Upper lobe of left lung (tissue), 4 donors: ENCODE results near the gene ENAH.

Source experiments
- EP300 ChIP-seq, 4 donors: sonication (generic); formaldehyde crosslinking; IDR thresholded peaks; one replicate each; pipeline ENCODE4 v1.5.1; 2017; ENCODE audit warnings: antibody characterized with exemption in 4 of 4, control low read depth in 2 of 4
- POLR2A ChIP-seq, 4 donors: fragments of 450-650 bp; IDR thresholded peaks; one replicate each; pipeline ENCODE4 v1.5.1; 2016 to 2017; ENCODE audit warnings: antibody characterized with exemption in 4 of 4, mild to moderate bottlenecking in 2 of 4
- POLR2AphosphoS5 ChIP-seq, 2 donors: sonication (generic); formaldehyde crosslinking; IDR thresholded peaks; one replicate each; pipeline ENCODE4 v1.5.1; 2017; ENCODE audit warnings: antibody characterized with exemption in 2 of 2
- TF ChIP-seq, protein P1 (sequence below), 6 experiments: fragments of 450-650 bp in 4 of 6; fragments of 200-600 bp in 2 of 6; sonication (generic) in 2 of 6; IDR thresholded peaks; one replicate each; pipeline ENCODE4 v1.5.1; 2016 to 2019; ENCODE audit warnings: antibody characterized with exemption in 6 of 6

DNA sequence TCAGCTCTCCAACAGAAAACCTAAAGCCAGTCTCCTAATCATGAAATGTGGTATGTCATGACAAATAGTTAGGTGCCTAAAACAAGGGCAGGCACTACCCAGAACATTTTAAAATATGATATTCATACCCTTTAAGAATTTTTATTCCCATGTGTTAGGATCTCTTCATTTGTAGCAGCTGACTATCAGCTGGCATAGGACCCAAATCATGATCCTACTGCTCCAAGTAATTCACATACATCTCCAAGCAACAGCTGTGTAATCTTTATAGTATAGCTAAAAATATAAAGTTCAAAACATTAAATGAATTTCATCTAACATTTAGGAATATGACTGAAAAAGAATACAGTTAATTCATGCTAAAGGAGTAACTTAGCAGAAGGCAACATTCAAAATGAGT lies 57.5 kb downstream of the ENAH start:
- TF ChIP-seq POLR2A (IDR thresholded peaks at IDR 0.05) (no peak), EP300 (IDR thresholded peaks at IDR 0.05) (no peak), POLR2AphosphoS5 (IDR thresholded peaks at IDR 0.05) (no peak)
- TF ChIP-seq, protein P1, sequence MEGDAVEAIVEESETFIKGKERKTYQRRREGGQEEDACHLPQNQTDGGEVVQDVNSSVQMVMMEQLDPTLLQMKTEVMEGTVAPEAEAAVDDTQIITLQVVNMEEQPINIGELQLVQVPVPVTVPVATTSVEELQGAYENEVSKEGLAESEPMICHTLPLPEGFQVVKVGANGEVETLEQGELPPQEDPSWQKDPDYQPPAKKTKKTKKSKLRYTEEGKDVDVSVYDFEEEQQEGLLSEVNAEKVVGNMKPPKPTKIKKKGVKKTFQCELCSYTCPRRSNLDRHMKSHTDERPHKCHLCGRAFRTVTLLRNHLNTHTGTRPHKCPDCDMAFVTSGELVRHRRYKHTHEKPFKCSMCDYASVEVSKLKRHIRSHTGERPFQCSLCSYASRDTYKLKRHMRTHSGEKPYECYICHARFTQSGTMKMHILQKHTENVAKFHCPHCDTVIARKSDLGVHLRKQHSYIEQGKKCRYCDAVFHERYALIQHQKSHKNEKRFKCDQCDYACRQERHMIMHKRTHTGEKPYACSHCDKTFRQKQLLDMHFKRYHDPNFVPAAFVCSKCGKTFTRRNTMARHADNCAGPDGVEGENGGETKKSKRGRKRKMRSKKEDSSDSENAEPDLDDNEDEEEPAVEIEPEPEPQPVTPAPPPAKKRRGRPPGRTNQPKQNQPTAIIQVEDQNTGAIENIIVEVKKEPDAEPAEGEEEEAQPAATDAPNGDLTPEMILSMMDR (IDR thresholded peaks at IDR 0.05): no peak
